ENCODE data around the gene UGT1A6.

UGT1A6 gene

GRCh38 chr2:233772153-233772552 is 79.5 kb downstream of the UGT1A6 start:
- no peak for DNase-seq

- no peak for DNase-seq
These were observed 79.9 kb downstream of the UGT1A6 start for GRCh38 chr2:233772583-233772982.

GRCh38 chr2:233773854-233774253 is 81.2 kb downstream of the UGT1A6 start:
- DNase-seq = no peak

- DNase-seq = no peak
These were observed 82.7 kb downstream of the UGT1A6 start for GRCh38 chr2:233775414-233775813.

GRCh38 chr2:233778030-233778429 is 85.3 kb downstream of the UGT1A6 start, which contains the start of gene MROH2A:
TSS of gene MROH2A (plus strand) at chr2:233778330. CDS start at chr2:233779359, 1,029 bp downstream.
- DNase-seq = no peak

- DNase-seq = no peak
These were observed 87.0 kb downstream of the UGT1A6 start for GRCh38 chr2:233779722-233780121.

GRCh38 chr2:233780771-233781170 is 88.1 kb downstream of the UGT1A6 start:
- no peak for DNase-seq

GRCh38 chr2:233789554-233789953 is 96.9 kb downstream of the UGT1A6 start:
- DNase-seq = no peak

- DNase-seq = no peak
These were observed 98.6 kb downstream of the UGT1A6 start for GRCh38 chr2:233791151-233791882.

GRCh38 chr2:233791883-233792329 is 99.2 kb downstream of the UGT1A6 start:
- no peak for DNase-seq

- DNase-seq = no peak
These were observed 100.0 kb downstream of the UGT1A6 start for GRCh38 chr2:233792720-233793119.

GRCh38 chr2:233793465-233794127 is 100.9 kb downstream of the UGT1A6 start:
- no peak for DNase-seq

GRCh38 chr2:233794128-233794658 is 101.5 kb downstream of the UGT1A6 start:
- no peak for DNase-seq

- no peak for DNase-seq
These were observed 103.1 kb downstream of the UGT1A6 start for GRCh38 chr2:233795735-233796171.

GRCh38 chr2:233796254-233796653 is 103.6 kb downstream of the UGT1A6 start:
- DNase-seq = peak; percentile 20

- no peak for DNase-seq
These were observed 105.8 kb downstream of the UGT1A6 start for GRCh38 chr2:233798335-233799086.

- no peak for DNase-seq
These were observed 106.5 kb downstream of the UGT1A6 start for GRCh38 chr2:233799087-233799665.

GRCh38 chr2:233799716-233800115 is 107.0 kb downstream of the UGT1A6 start:
- DNase-seq = no peak

GRCh38 chr2:233800208-233800607 is 107.5 kb downstream of the UGT1A6 start:
- no peak for DNase-seq

GRCh38 chr2:233801357-233802131 is 108.9 kb downstream of the UGT1A6 start:
- DNase-seq = no peak

- no peak for DNase-seq
These were observed 109.6 kb downstream of the UGT1A6 start for GRCh38 chr2:233802132-233802815.

Data from hematopoietic multipotent progenitor cell treated with erythropoietin and hydrocortisone succinate and interleukin-3 and kit ligand, for 8 days (in vitro differentiated cells).